GM21825 (cell line): ENCODE measurements around the gene SLC14A1.

Experiments
- ATAC-seq: cut with Tn5 transposase; IDR thresholded peaks from one replicate; pipeline ENCODE4 v1.9.1; 2021; ENCODE audit warnings: mild to moderate bottlenecking, moderate library complexity; ENCODE audit not compliant: unreplicated experiment

The SLC14A1 gene

GRCh38 chr18:45719106-45719505, 4.9 kb upstream of the SLC14A1 start:
- no peak for ATAC-seq

- ATAC-seq = peak; percentile 87
Measured at GRCh38 chr18:45722899-45723298, 1.1 kb upstream of the SLC14A1 start.

GRCh38 chr18:45724601-45725000, 620 bp downstream of the SLC14A1 start:
- no peak for ATAC-seq

- ATAC-seq = no peak
Measured at GRCh38 chr18:45725336-45725735, 1.4 kb downstream of the SLC14A1 start.

- no peak for ATAC-seq
Measured at GRCh38 chr18:45726603-45727002, 2.6 kb downstream of the SLC14A1 start.

- ATAC-seq = no peak
Measured at GRCh38 chr18:45727068-45727467, 3.1 kb downstream of the SLC14A1 start.

DNA sequence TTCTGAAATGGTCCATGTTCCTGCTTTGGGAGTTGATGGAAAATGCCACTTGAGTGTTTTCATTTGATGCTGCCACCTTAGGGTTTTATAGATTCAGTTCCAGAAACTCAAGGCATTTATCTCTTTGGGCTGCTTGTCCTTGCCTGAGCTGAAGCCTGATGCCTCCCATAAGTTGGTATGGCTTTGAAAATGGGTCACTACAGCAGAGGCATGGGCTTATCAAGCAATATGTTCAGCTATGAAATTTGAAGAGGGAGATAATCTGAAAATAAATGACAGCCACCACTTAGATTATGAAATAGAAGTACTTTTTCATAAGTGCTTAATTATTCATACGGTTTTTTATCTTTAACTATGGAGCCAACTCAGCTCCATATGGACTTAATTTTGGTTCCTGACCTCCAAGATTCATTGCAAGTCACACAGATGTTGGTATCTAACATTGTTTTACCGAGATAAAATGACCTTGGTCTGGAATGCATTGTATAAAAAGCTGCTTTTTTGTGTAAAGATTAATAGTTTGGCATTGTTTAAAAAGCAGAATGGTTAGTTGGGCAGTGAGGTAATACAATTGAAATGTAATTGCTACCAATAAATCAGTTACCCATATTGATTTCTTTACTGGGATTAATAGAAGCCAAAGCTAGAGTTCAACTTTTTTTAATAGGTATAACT, 4.5 kb downstream of the SLC14A1 start:
- ATAC-seq = no peak

GRCh38 chr18:45730832-45731575, 7.0 kb downstream of the SLC14A1 start:
- no peak for ATAC-seq

DNA sequence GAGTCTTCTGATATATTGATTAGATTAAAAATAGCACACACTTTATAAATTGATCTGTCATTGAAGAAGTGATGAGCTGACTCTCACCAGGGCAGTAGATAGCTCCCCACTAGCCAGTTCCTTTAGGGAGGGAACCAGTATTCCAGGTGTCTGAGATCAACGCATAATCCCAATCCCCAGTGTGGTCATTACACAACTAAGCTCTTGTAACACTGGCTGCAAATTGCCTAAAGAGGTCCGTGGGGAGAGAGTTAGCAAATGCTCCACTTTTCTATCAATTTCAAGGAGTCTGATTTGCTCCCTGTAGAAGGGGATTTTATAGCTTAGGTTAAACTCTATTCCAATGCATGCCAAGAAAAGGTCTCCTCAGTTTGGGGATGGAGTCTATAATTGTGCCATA, 7.7 kb downstream of the SLC14A1 start:
- no peak for ATAC-seq

GRCh38 chr18:45733535-45733934, 9.6 kb downstream of the SLC14A1 start:
- no peak for ATAC-seq

GRCh38 chr18:45734505-45734904, 10.5 kb downstream of the SLC14A1 start:
- no peak for ATAC-seq

- ATAC-seq = no peak
Measured at GRCh38 chr18:45734944-45735343, 11.0 kb downstream of the SLC14A1 start.

- no peak for ATAC-seq
Measured at GRCh38 chr18:45738660-45739059, 14.7 kb downstream of the SLC14A1 start.

GRCh38 chr18:45739268-45739667, 15.3 kb downstream of the SLC14A1 start:
- no peak for ATAC-seq

DNA sequence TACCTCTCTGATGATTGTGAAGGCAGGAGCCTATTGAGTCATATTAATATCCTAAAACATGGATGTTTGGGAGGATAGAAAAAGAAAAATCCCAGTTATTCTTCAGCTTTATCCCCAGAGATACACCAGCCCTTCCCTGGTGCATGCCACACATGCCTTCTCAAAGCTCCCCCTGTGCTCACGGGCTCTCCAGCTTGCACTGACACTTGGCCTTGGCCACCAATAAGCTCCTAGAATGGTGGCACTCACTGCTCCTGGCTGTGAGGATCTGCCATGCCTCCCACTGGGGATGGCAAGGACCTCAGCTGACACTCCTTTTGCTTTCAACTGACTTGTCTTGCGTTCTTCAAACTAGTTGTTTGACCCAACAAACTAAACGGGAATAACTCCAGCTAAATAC, 15.9 kb downstream of the SLC14A1 start:
- ATAC-seq = no peak

DNA sequence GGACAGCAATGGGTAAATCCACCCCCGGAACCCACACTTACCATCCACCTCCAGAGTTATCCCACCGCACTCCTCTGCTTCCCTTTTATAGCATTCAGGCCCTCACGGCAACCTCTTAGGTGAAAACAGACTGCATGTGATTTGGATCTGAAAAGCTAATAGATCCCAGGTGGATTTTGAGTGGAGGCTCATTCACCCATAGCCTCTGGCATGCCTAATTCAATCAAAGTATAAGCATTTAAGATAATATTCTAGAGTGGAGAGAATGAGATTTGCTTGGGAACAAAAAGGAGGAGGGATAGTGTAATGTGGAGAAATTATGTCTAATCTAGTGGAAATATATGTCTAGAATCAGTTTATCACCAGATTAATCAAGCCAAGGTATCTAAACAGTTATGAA, 17.1 kb downstream of the SLC14A1 start:
- no peak for ATAC-seq

DNA sequence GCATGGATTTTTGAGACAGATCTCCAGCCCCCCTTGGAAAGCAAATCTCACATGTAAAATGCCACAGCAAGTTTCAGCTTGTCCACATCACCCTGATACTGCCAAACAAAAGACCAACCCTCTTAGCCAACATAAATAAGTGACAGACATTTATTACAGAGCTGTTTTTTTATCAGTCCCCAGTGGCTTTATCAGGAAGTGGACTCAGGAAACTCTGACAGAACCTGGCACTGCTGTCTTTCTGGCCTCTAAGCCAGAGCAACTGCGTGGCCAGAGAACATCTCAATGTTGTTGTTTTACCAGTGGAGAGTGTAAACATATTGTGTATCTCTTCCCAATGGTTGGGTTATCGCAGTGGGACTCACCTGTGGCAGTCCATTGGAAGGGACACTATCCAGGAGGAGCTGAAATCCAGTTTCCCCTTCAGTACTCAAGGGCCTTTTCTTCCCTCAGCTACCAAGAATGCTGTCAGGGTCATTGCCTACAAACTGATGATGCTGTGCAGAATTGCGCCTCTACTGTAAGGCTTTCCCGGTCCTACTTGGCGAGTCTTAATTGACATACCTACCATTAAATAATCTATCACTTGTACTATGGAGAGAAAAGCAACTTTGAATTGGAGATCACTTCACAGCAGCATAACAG, 22.0 kb downstream of the SLC14A1 start:
- ATAC-seq = no peak

DNA sequence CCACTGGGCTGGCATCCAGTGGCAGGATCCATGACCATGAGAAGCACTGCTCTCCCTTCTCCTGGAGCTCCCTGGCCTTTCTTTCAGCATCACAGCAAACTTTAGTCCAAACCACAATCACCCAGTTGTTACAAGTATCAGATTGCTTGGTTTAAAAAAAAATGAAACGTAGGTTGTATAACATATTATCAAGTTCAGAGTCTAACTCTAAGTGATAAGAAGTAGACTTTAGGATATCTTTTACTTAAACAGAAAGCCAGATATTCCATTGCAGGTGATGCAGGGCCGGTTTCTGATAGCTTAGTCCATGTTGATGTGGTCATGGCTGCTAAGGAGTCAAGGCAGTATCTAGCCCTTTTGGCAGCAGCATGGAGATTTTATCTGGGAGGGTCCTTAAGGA, 24.5 kb downstream of the SLC14A1 start:
- ATAC-seq = no peak

GRCh38 chr18:45749918-45750689, 26.1 kb downstream of the SLC14A1 start:
- ATAC-seq = peak; percentile 51

DNA sequence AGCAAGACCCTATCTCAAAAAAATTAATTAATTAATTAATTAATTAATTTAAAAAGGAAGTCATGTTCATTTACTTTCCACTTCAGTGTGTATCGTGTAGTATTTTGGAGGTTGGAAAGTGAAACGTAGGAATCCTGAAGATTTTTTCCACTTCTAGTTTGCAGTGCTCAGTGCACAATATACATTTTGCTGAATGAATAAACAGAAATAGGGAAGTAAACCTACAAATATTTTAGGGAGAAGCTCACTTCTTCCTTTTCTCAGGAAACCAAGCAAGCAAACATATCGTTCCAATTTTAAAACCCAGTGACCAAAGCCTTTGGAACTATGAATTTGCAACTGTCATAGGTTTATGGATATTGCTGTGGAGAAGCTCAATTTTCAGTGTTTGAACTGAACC, 27.8 kb downstream of the SLC14A1 start:
- no peak for ATAC-seq

DNA sequence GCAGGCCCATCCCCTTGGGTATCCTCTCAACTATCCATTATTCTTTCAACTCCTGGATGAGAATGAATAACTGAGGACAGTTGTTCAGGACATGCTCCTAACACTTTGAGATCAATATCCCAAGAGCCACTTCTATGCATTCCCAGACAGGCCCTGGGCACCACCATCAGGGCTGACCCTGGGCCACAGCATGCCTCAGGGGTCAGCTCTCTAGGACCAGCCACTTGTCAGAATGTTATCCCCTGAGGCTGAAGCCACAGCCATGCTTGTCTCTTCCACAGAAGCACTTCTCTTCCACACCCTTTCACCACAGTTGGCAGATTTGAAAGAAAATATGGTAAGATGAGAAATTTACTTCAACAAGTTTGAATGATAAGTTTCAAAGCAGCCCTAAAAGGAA, 28.7 kb downstream of the SLC14A1 start:
- no peak for ATAC-seq
